ENCODE results near the gene ZBTB8B. TPM values are rescaled to one million over a fixed set of nuclear protein-coding genes. Genes with fewer than 3 reads are reported as not detected.

The ZBTB8B gene
- polyA plus RNA-seq, 1 donor from 2014 or later: 5.0 TPM

GRCh38 chr1:32491386-32491785, 26.5 kb downstream of the ZBTB8B start:
- TF ChIP-seq EZH2 (IDR thresholded peaks at IDR 0.05; ENCODE audit: borderline replicate concordance, insufficient read depth, low read length, poor library complexity, severe bottlenecking): no peak
- no peak for TF ChIP-seq POLR2AphosphoS5 (IDR thresholded peaks at IDR 0.05)
- TF ChIP-seq SMC3 (conservative IDR thresholded peaks at IDR 0.05; ENCODE audit: poor library complexity): no peak
- no peak for TF ChIP-seq TAF1 (IDR thresholded peaks at IDR 0.05; ENCODE audit: low read depth)
- TF ChIP-seq REST (IDR thresholded peaks at IDR 0.05; ENCODE audit: borderline replicate concordance): no peak
- no peak for TF ChIP-seq CTCF (IDR thresholded peaks at IDR 0.05; ENCODE audit: poor library complexity, severe bottlenecking)
- TF ChIP-seq RAD21 (conservative IDR thresholded peaks at IDR 0.05): no peak
- no peak for TF ChIP-seq MXI1 (conservative IDR thresholded peaks at IDR 0.05; ENCODE audit: poor library complexity, severe bottlenecking)
- no peak for TF ChIP-seq EP300 (conservative IDR thresholded peaks at IDR 0.05; ENCODE audit: poor library complexity, severe bottlenecking)
- no peaks in the 10 kb centered on the region for H3K9me2 ChIP-seq (ENCODE audit: insufficient read depth, low read length)
- H3K4me2 ChIP-seq (ENCODE audit: low read length): no peak overlapping the region
- H4K20me1 ChIP-seq (ENCODE audit: insufficient read depth): no peaks in the 10 kb centered on the region
- no peak overlapping the region for H2AFZ ChIP-seq (ENCODE audit: low read depth, low read length)
- no peak overlapping the region for H3K4me3 ChIP-seq (ENCODE audit: low read length)
- H3K9ac ChIP-seq (ENCODE audit: low read length): no peak overlapping the region
- H3K79me2 ChIP-seq (replicated peaks; ENCODE audit: insufficient read depth, low read length): no peaks in the 10 kb centered on the region
- H3K27ac ChIP-seq (ENCODE audit: low read length): no peak overlapping the region
- no peaks in the 10 kb centered on the region for H3K9me3 ChIP-seq (ENCODE audit: low read length)
- no peaks in the 10 kb centered on the region for H3F3A ChIP-seq (ENCODE audit: insufficient read depth, low read length, poor library complexity, severe bottlenecking)
- H3K27me3 ChIP-seq (ENCODE audit: insufficient read depth, low read depth, low read length): no peaks in the 10 kb centered on the region
- H3K36me3 ChIP-seq (ENCODE audit: insufficient read depth, low read length): no peaks in the 10 kb centered on the region

DNA sequence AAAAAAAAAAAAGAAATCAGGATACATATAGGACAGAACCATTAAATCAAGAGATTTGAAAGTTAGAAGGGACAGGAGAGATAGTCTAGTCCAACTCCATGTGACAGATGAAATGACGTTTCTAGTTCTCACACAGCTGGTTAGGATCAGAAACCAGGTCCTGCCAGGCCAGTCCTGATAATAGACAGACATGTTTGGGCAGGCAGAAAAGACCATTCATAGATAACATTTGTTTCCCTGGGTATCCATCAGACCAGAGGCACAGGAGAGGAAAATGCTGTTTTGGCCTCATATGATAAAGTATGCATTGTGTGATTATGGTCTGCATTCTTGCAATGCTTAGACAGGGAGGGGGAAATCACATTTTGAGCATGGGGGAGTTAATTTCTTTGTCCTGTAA, 29.3 kb downstream of the ZBTB8B start:
- no peak overlapping the region for H2AFZ ChIP-seq (ENCODE audit: low read depth, low read length)
- no peaks in the 10 kb centered on the region for H3K36me3 ChIP-seq (ENCODE audit: insufficient read depth, low read length)
- H3K4me2 ChIP-seq (ENCODE audit: low read length): no peak overlapping the region
- no peak overlapping the region for H3K4me3 ChIP-seq (ENCODE audit: low read length)
- H4K20me1 ChIP-seq (ENCODE audit: insufficient read depth): no peaks in the 10 kb centered on the region
- H3K9ac ChIP-seq (ENCODE audit: low read length): no peak overlapping the region
- H3K27ac ChIP-seq (ENCODE audit: low read length): no peak overlapping the region
- no peaks in the 10 kb centered on the region for H3K9me2 ChIP-seq (ENCODE audit: insufficient read depth, low read length)
- no peaks in the 10 kb centered on the region for H3F3A ChIP-seq (ENCODE audit: insufficient read depth, low read length, poor library complexity, severe bottlenecking)
- no peaks in the 10 kb centered on the region for H3K9me3 ChIP-seq (ENCODE audit: low read length)
- TF ChIP-seq MXI1 (conservative IDR thresholded peaks at IDR 0.05; ENCODE audit: poor library complexity, severe bottlenecking): no peak
- TF ChIP-seq REST (IDR thresholded peaks at IDR 0.05; ENCODE audit: borderline replicate concordance): no peak
- TF ChIP-seq TAF1 (IDR thresholded peaks at IDR 0.05; ENCODE audit: low read depth): no peak
- no peak for TF ChIP-seq SMC3 (conservative IDR thresholded peaks at IDR 0.05; ENCODE audit: poor library complexity)
- TF ChIP-seq POLR2AphosphoS5 (IDR thresholded peaks at IDR 0.05): no peak
- TF ChIP-seq EZH2 (IDR thresholded peaks at IDR 0.05; ENCODE audit: borderline replicate concordance, insufficient read depth, low read length, poor library complexity, severe bottlenecking): no peak
- no peak for TF ChIP-seq RAD21 (conservative IDR thresholded peaks at IDR 0.05)
- TF ChIP-seq EP300 (conservative IDR thresholded peaks at IDR 0.05; ENCODE audit: poor library complexity, severe bottlenecking): no peak
- TF ChIP-seq CTCF (IDR thresholded peaks at IDR 0.05; ENCODE audit: poor library complexity, severe bottlenecking): no peak
- no peaks in the 10 kb centered on the region for H3K79me2 ChIP-seq (replicated peaks; ENCODE audit: insufficient read depth, low read length)
- H3K27me3 ChIP-seq (ENCODE audit: insufficient read depth, low read depth, low read length): no peaks in the 10 kb centered on the region

All from neural cell (in vitro differentiated cells).